GM19023 (cell line): ENCODE results near the gene ABCC9.
"Not testable (repeated sequence)": the region's sequence is repeated elsewhere in the genome, so short reads cannot be mapped to it uniquely, and the experiment has no call there.

Experiments
- ATAC-seq: cut with Tn5 transposase; IDR thresholded peaks from one replicate; pipeline ENCODE4 v1.9.1; 2021; ENCODE audit warnings: mild to moderate bottlenecking, moderate library complexity; ENCODE audit not compliant: unreplicated experiment

ABCC9 gene

DNA sequence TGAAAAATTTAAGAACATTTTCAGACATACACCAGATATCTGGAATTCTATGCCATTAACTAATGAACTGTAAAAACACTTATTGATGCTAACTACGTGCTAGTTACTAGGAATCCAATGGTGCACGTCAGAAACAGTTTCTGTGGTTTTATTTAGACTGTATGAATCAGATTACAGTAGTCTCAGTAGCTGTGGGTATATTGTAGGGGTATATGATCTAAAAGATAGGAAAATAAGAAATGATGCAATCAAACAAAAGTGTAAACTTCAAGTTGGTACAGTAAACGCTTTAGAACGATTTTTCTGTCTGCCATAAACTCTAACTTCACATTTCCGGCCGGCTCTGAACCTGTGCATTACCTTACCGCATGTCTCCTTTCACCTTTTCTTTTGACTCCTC, 2.3 kb downstream of the ABCC9 start:
- no peak for ATAC-seq

DNA sequence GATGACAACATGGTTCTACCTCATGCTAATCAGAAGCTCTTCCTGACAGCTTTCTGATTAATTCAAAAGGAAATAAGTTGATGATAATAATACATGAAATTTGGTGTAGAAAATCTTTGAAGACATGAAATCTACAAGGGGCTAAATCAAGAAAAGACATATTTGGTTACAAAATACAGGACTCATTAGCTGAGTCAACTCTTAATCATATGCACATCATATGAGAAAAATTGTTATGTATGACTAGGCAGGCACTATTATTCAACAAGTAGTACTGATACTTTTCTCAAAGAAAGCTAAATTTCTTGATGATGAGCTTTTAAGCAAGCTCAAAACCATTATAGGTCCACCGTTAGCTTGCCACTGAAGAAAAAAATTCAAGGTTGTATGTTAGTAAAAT, 7.1 kb downstream of the ABCC9 start:
- ATAC-seq: no peak

DNA sequence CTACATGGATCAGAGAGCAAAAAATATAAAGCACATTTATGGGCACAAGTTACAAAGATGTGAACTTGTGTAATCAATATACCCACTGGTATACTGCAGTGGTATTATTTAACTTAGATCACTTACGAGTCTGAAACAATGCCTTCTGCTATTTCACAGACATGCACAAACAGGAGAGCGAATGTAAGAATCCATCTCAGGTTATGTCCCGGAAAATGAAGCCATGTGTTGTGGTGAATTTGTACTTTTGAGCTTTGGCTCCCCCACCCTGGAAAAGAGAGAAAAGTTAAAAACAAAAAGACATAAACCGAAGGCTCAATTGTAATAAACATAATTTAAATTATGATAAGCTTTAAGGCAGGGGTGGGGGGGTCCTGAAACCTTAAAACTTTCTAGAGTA, 7.6 kb downstream of the ABCC9 start:
- no peak for ATAC-seq

DNA sequence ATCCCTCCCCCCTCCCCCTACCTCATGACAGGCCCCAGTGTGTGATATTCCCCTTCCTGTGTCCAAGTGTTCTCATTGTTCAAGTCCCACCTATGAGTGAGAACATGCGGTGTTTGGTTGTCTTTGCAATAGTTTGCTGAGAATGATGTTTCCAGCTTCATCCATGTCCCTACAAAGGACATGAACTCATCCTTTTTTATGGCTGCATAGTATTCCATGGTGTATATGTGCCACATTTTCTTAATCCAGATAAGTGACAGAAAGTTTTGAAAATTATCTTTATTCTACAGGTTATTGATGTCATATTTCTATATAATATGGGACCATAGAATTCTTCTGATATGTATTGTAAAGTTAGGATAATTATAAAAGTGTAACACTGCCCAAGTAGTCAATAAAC, 11.3 kb downstream of the ABCC9 start:
- ATAC-seq: not testable (repeated sequence)

DNA sequence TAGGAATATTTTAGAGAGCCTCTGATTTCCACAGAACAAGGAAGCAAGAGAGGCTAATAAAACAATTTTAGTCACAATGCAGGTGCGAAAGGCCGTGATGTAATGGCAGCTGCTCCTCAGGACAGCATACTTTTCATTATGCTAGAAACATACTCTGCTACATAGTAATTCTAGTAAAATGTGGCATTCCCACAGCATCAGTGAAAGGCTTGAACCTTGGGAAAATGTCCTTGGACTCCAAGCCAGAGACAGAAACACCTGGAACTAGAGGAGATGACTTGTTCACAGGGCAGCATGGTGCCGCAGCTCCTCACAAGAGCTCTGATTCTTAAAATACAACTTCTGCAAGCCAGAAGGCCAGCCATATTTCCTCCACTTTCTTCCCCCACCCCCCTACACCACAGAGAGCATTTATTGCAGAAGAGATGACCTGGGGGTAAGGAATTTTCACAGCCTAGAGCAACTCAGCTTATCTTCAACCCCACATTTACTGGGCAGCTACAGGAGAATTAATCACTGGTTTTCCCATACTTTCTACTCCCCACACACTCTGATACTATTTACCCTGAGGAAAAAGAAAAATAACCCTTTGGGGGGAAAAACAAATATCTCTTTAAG, 15.8 kb downstream of the ABCC9 start:
- ATAC-seq: no peak

DNA sequence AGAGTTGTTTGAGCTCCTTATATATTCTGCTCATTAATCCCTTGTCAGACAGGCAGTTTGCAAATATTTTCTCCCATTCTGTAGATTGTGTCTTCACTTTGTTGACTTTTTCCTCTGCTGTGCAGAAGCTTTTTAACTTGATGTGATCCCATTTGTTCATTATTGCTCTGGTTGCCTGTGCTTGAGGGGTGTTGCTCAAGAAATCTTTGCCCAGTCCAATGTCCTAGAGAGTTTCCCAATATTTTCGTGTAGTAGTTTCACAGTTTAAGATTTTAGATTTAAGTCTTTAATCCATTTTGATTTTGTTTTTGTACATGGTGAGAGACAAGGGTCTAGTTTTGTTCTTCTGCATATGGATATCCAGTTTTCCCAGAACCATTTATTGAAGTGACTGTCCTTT, 19.8 kb downstream of the ABCC9 start:
- ATAC-seq: no peak

DNA sequence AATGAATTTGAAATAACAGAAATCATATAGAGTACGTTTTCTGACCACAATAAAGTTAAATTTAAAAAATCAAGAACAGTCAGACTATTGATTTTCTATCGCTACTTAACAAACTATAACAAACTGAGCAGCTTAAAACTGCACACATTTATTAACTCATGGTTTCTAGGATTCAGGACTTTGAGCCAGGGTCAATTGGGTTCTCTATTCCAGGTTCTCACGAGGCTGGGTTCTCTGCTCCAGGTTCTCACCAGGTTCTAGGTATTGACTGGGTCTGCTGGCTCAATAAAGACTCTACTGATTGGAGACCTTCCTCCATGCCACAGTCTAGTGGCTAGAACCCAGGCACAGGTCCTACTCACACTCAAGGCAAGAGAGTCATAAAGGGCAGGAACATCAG, 22.8 kb downstream of the ABCC9 start:
- ATAC-seq: no peak

DNA sequence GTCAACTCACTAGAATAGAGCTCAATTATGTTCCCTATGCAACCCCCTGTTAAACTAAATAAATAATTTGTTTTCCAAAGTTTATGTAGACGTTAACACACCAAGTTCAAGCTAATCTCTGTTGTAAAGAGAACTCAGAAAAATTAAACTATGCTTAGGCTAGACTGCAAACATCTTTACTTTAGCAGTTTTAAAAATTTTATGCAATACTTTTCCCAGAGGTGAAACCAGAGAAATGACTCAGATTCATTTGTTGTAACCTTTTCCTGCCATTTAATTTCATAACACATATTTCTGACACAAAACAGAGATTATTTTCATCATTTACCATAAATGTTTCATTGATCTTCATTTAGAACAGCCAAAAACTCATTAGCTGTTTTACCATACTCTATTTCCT, 27.4 kb downstream of the ABCC9 start:
- ATAC-seq: no peak

DNA sequence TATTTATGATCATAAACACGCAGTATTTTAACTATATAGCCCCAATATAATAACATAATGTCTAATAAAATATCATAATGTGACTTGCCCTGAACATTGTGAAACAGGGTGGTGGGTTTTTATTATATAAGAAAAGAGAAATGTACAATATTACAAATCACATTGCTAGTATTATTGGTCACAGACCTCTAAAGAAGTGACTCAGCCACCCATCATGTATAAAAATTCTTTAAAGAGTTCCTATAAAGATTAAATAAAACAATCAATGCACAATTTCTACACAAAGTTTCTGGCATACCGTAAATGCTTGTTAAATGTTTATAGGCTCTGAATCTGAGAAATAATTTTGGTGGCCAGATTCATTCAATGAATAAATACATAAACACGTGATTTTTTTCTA, 28.9 kb downstream of the ABCC9 start:
- no peak for ATAC-seq

DNA sequence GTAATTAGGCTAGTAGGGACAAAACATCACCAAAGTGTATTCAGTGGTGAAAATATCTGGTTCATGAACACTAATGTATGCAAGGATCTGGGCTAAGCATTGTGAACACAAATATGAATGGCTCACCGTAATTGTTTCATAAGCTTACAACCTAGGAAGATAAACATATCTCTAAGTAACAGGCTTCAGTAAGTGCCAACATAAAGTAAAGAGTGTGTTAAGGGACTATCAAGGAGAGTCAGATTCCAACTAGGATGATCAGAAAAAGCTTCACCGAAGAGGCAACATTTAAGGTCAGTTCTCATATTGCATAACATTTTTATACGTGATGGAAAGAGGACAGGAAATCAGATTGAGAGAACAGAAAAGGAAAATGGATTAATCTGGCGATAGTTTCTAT, 29.4 kb downstream of the ABCC9 start:
- no peak for ATAC-seq

DNA sequence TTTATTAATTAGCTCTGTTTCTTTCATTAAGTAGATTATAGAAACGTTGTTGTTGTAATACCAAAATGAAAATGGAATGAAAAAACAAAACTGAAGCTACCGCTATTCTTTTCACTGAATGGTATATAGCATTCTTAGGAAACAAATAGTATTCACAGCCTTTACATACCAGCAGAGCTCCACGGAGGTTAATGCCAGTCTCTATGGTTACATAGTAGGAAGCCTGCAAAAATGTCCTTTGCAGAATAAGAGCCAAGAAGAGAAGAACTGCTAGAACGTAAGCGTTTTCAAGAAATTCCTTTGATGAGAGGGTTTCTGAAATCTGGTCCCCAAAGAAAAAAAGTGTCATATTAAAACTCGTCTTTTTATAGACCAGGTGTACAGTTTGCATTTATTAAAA, 30.6 kb downstream of the ABCC9 start:
- no peak for ATAC-seq

DNA sequence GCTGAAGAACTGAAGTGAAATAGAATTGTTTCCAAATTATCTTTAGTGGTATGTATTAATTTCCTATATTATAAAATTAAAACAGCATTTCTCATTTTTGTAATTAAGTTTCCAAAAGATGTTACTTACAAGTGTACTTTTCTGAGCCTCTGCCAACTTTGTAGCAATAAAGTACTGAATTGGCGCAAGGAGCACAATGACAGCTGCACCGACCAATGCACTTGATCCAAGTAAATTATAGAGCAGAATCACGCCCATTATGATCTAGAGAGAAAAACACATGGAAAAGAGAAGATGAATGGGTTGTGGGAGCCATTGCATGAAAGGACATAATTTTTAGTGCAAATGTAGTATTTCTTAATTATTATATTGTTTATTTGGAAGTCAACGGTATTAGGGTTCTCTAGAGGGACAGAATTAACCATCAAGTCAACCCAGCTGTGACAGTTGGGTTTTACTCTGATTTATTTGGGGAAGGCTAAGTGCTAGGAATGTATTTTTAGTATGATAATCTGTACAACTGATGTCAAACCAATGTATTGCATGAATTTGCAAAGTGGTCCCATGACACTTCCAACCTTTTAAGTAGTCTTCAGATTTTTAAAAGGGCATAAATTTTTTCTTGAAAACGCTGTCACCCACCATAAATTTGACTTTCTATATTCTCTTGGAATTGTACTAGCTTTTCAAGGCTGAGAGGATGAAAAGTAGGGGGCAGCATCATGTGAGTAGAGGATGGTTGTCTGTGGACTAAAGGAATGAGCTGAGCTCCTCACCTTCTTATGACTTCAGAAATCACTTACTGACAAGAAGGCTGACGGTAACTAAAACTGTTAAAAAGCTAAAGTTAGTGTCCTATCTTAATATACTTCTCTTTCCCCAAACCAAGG, 33.0 kb downstream of the ABCC9 start:
- no peak for ATAC-seq

DNA sequence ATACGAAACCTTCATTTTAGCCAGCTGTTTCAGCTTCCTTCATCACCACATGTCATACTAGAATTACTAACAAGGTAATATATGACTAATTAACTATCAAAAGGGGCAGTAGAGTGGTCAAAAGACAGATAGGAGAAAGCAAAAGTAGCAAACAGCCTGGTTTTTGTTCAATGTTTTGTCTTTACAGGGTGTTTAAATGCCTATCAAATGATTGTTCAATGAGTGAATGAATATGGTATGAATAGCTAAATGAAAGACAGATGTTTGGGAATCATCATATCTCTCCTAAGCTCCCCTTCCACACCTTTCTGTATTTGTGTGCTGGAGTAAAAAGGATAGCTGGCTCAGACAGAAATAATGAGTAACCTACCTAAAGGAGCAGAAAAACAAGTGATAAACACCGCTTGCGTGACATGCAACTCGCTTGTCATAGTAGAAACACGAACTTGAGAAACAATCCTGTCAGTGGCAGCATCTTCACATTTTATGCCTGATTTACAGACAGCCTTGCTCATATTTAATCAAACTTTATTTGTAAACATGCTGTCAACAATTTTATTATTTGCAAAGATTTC, 34.2 kb downstream of the ABCC9 start:
- peak; percentile 80 for ATAC-seq

DNA sequence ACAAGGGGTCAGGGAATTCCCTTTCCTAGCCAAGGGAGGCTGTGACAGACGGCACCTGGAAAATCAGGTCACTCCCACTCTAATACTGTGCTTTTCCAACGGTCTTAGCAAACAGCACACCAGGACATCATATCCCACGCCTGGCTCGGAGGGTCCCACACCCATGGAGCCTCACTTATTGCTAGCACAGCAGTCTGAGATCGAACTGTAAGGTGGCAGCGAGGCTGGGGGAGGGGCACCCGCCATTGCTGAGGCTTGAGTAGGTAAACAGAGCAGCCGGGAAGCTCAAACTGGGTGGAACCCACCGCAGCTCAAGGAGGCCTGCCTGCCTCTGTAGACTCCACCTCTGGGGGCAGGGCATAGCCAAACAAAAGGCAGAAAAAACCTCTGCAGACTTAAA, 41.7 kb downstream of the ABCC9 start:
- not testable (repeated sequence) for ATAC-seq

DNA sequence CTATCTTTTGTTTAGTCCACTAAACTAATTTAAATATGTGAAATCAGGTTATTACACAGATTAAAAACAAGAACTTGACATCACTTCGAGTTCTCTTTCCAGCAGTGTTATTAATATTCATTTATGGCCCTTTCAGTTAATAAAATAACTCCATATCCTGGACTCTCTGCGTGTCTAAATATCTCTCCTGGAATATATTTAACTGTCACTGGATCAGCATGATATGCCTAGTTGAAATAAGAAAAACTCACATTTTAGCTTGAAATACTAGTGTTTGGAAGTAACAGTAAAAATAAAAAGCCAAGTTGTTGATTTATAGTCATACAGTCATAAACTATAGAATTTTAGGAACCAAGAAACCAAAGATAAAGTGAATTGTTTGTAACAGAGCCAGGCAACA, 45.6 kb downstream of the ABCC9 start:
- ATAC-seq: no peak

DNA sequence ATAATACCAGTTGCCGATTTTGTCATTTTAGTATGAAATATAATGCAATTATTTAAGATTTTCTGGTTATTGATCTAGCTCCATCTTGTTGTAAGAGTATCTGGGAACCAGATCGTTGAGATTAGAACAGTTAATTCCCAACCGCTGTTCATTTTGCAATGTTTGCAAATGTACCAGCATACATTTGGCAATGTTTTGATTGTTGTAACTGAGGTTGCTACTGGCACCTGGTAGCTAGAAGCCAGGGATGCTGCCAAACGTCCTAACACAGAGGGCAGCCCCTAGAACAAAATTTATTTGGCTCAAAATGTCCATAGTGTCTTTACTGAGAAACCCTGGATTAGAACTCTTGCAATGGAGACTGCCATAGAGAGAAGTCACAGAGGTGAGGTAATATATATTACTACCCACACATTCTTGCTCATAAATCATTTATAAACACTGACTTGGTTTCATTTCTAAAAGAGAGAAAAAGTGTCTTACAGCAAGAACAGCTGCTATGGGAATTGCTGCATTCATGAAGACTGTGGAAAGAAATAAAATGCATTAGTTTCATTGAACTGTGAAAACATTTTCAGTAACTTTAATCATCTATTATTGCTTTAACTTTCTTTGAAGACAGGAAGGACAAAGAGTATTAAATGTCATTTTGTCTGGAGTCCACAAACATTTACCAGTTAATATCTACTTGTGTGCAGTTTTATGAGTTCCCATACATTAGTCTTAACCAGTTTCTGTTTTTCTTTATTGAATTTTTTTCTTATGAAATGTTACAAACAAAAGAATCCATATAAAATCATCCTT, 46.2 kb downstream of the ABCC9 start:
- no peak for ATAC-seq

DNA sequence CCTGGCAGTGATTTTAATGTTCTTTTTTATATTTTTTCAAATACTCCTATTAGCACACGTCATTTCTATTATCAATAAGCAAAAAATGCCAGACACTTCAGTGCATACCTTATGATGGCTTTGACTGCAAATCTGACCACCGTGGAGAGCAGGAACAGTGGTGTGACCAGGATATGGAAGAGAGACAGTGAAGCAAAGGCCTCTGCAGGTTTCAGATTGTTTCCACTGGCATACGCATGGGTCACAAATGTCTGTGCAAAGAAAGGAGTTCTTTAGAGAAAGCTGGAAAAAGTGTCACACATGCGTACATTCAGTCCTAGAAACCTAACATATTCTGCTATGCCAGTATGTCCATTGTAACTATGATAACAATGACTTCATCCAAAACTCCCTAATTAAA, 47.3 kb downstream of the ABCC9 start:
- ATAC-seq: no peak

DNA sequence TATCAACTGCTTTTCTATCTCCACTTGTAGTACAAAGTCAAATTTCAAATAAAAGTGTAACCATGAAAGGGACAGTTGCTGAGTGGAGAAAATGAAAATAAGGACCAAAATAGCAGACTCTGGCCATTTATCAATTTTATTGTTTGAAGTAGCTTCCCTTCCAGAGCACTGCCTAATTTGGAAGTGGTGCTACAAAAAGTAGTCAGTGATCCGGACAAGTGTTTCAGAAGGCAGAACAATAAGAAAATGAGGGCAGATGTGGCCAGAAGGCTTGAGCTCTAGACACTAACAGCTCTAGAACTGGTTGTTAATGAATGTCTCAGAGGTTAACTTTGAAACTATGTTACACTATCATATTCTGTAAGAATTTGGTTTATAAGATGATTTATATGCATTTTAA, 48.9 kb downstream of the ABCC9 start:
- no peak for ATAC-seq

DNA sequence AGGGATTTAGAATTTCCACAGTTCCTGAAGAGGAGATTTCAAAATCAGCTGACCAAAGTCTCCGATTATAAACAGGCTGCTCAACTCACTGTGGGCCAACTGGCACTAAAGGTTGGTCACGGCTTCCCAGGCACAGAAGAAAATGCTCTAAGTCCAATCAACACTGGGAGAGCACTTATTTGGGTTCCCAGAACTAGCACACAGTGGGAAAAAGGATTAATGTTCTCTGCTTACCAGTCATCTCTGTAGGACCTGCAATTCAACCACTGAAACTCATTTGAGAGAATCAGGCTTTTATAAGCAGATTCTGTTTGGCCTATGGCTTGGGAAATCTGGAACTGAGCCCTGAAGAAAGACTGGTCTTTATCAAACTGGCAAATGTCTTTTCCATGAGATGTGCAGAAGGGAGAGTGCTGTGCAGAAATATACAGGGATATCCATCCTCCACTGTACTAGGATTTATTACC, 49.4 kb downstream of the ABCC9 start:
- ATAC-seq: no peak

DNA sequence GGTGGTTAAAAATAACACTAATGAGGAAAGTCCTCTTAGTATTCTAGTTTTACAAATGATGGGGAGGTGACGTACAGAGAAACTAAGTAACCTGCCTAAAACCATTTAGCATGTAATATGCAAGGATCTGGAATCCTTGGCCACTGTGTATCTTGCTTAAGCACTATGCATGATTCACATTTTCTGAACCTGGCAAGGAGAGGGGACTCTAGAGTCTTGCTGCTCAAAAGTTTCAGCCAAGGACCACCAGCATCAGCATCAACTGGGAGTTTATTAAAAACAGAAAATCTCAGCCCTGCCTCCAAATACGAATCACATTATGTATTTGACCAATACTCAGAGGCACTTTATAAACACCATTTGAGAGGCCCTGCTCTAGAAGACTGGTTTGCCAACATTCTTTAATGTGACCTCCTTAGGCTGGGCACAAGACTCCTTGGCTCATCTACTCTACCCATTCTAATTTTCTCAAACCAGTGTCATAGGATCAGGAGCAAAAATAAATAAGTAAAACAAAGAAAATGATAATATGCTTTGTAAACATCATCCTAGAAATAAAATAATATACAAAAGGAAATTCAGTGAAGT, 52.9 kb downstream of the ABCC9 start:
- ATAC-seq: no peak

DNA sequence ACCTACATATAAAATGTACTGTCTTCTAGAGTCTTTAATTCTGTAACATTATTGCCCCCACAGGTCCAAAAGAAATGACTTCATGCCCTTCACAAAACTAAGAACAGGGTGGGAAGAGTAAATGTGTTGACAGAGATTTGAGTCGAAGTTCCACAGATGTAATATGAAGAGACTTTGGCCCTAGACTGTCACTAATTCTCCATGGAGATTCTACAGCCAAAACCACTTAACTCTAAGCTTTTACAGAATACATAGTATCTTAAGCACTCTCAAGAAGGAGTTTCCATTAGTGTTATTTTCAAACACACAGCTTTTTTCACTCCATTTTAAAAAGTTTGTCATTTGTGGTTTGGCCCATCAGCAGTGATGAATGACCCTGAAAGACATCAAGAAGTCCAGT, 56.3 kb downstream of the ABCC9 start:
- ATAC-seq: no peak
